Measurements from ENCODE around the gene SATB2.

Gene SATB2

DNA sequence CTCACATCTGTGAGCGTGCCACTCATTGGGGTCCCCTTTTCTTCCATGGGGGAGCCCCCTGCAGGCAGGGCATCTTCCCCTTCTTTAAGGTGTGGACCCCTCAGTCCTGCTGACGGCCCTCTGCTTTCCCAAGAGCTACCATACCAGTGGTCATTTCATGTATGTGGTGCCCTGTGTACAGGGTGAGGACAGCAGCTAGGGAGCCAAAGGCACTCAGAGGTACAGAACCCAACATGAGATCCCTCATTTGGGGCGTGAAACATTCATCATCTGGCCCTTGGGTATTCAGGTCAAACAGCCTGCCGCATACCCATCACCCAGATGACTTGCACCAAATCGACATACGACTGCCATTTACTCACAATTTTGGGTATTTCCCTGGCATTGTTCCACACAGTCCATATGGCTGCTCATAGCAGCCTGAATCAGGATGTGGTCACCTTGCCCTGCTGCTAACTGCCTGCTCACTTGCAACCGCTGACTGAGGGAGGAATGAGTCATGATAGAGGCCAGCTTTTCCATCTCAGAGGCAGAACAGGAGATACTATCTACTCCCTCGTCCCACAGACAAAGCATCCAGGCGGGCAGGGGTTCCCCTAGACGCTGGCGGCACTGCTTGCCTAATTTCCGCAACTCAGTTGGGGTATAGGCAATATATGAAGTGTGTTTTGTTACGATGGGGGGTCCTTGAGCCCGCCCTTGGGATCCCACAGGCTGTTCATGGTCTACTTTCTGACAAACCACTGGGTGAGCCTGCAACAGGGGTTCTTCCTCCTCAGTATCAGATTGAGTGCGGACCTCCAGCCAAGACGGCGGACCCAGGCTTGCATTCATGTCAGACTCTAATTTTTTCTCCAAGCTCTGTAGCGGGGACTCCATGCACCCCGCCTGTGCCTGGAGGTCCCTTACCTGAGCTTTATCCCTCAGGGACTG is 228.6 kb downstream of the SATB2 start:
- DNase-seq: no peak

DNA sequence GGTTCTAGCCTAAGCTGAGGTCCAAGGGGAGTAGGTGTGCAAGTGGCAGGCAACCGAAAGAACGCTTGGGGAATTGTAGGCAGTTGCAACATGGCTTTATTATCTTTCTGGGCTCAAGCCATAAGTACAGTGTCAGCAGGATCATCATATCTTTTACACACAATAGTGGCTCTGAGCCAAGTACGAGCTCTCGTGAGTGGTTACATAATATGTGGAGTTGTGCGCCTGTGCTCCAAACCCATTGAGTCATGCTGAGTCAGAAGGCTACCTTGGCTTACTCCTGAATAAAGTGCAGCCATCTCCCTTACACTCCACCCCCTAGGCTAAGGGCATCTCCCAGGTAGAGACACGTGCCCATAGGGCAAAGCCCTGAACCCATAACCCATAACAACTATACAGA is 233.9 kb downstream of the SATB2 start:
- DNase-seq: no peak

DNA sequence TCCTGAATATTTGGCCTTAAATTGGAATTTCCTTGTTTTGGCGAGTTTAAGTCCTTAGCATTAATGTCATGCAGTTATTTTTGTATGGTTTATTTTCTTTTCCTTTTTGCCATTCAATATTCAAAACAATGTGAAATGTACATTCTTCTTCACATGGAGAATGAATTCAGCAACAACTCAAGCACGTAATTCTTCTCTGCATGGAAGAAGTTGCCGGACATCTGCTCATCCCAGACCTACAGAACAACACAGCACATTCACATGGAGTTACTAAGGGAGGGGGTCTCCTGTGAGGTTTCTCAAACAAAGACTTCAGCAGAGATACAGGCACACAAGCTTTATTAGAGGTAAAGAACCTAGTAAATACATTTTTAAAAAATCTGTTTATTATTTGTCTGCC is 236.8 kb downstream of the SATB2 start:
- DNase-seq: no peak

DNA sequence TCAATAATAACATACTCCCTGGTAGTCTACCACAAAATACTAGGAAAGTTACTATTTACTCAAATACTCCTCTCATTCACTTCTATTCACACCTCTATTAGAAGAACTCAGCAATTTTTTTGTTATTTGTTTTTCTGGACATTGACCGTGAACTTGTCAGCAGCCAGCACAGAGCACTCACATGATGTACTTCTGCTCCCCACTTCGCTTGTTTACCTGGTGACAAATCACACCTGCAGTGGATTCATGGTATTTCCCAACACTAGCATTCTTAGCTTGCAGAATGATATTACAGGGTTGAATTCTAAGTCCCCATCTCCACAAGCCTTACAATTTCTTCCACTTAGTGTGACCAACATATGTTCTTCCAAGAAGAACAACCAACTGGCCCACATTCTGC is 238.2 kb downstream of the SATB2 start:
- no peak for DNase-seq
